Mucosa of stomach (tissue), 1 donor: ENCODE measurements around the gene PLAC8.
"Not testable (repeated sequence)": the region's sequence is repeated elsewhere in the genome, so short reads cannot be mapped to it uniquely, and the experiment has no call there.

Experiments used
- H3K27me3 ChIP-seq: one replicate; pipeline ENCODE4 v1.7.0; 2013; ENCODE audit warnings: mild to moderate bottlenecking, low read length; ENCODE audit not compliant: control insufficient read depth, insufficient read depth
- H3K36me3 ChIP-seq: one replicate; pipeline ENCODE4 v1.7.0; 2013; ENCODE audit warnings: low read length; ENCODE audit not compliant: control insufficient read depth, insufficient read depth
- H3K4me1 ChIP-seq: one replicate; pipeline ENCODE4 v1.7.0; 2013; ENCODE audit warnings: mild to moderate bottlenecking, low read length; ENCODE audit not compliant: control insufficient read depth, insufficient read depth
- H3K4me3 ChIP-seq: one replicate; pipeline ENCODE4 v1.7.0; 2013; ENCODE audit warnings: low read length
- H3K9ac ChIP-seq: one replicate; pipeline ENCODE4 v1.7.0; 2013; ENCODE audit warnings: mild to moderate bottlenecking, low read length, moderate library complexity
- H3K9me3 ChIP-seq: one replicate; pipeline ENCODE4 v1.7.0; 2013; ENCODE audit warnings: mild to moderate bottlenecking, low read length, moderate library complexity; ENCODE audit not compliant: control insufficient read depth
- donor health status: Pancreatic carcinoma.

PLAC8 gene

GRCh38 chr4:83046693-83047473 lies 67.6 kb downstream of the PLAC8 start:
- no peak overlapping the region for H3K4me3 ChIP-seq
- no peaks in the 10 kb centered on the region for H3K4me1 ChIP-seq
- no peaks in the 10 kb centered on the region for H3K36me3 ChIP-seq
- H3K9ac ChIP-seq: no peak overlapping the region
- no peaks in the 10 kb centered on the region for H3K9me3 ChIP-seq
- no peaks in the 10 kb centered on the region for H3K27me3 ChIP-seq

GRCh38 chr4:83043801-83044407 lies 70.6 kb downstream of the PLAC8 start:
- Histone ChIP-seq H3K4me3 (no peak overlapping the region), H3K36me3 (no peaks in the 10 kb centered on the region), H3K9ac (no peak overlapping the region), H3K27me3 (no peaks in the 10 kb centered on the region), H3K4me1 (no peaks in the 10 kb centered on the region), H3K9me3 (no peaks in the 10 kb centered on the region)

GRCh38 chr4:83043157-83043556 lies 71.4 kb downstream of the PLAC8 start:
- not testable (repeated sequence) for H3K9me3 ChIP-seq, H3K9ac ChIP-seq, H3K4me1 ChIP-seq, H3K4me3 ChIP-seq, H3K27me3 ChIP-seq, H3K36me3 ChIP-seq

- H3K27me3 ChIP-seq: no peaks in the 10 kb centered on the region
- no peaks in the 10 kb centered on the region for H3K9me3 ChIP-seq
- H3K9ac ChIP-seq: no peak overlapping the region
Observed at GRCh38 chr4:83040269-83040668, 74.3 kb downstream of the PLAC8 start.

More at GRCh38 chr4:83040269-83040668, 74.3 kb downstream of the PLAC8 start:
- H3K4me3 ChIP-seq: no peak overlapping the region
- no peaks in the 10 kb centered on the region for H3K36me3 ChIP-seq
- peaks cover 9% of the 10 kb centered on the region for H3K4me1 ChIP-seq
